ENCODE results near the gene OTULINL. TPM values are rescaled to one million over a fixed set of nuclear protein-coding genes. Genes with fewer than 3 reads are reported as not detected.

Gene OTULINL
- total and polyA plus RNA-seq, 4 donors = 19.9 to 35.0 (median 25.5) TPM

GRCh38 chr5:14650052-14650451, 68.5 kb downstream of the OTULINL start:
- WGBS (ENCODE audit: insufficient coverage) = 60% methylated on average over 1 of the region's 3 CpGs
- DNase-seq (ENCODE audit: low read depth in 4 of 6, low spot score in 6 of 6) = no peak
- no peaks in the 10 kb centered on the region for H3K9me3 ChIP-seq (ENCODE audit: control insufficient read depth, insufficient read depth, low read length)
- no peaks in the 10 kb centered on the region for H3K4me1 ChIP-seq (ENCODE audit: control insufficient read depth, insufficient read depth, low read length)
- no peaks in the 10 kb centered on the region for H3K27me3 ChIP-seq (ENCODE audit: control insufficient read depth, insufficient read depth, low read length)
- H3K36me3 ChIP-seq (ENCODE audit: control insufficient read depth, insufficient read depth, low read length) = no peaks in the 10 kb centered on the region
- H3K4me3 ChIP-seq (ENCODE audit: low read depth, low read length) = no peak overlapping the region
- no peak overlapping the region for H3K27ac ChIP-seq (ENCODE audit: low read depth, low read length)

GRCh38 chr5:14655146-14655741, 73.7 kb downstream of the OTULINL start:
- no peaks in the 10 kb centered on the region for H3K36me3 ChIP-seq (ENCODE audit: control insufficient read depth, insufficient read depth, low read length)
- H3K4me3 ChIP-seq (ENCODE audit: low read depth, low read length) = no peak overlapping the region
- H3K9me3 ChIP-seq (ENCODE audit: control insufficient read depth, insufficient read depth, low read length) = no peaks in the 10 kb centered on the region
- 33% methylated on average over 1 of the region's 4 CpGs for WGBS (ENCODE audit: insufficient coverage)
- H3K27ac ChIP-seq (ENCODE audit: low read depth, low read length) = no peak overlapping the region
- H3K4me1 ChIP-seq (ENCODE audit: control insufficient read depth, insufficient read depth, low read length) = no peaks in the 10 kb centered on the region
- DNase-seq (ENCODE audit: low read depth in 4 of 6, low spot score in 6 of 6) = no peak
- no peaks in the 10 kb centered on the region for H3K27me3 ChIP-seq (ENCODE audit: control insufficient read depth, insufficient read depth, low read length)

GRCh38 chr5:14656898-14657297, 75.3 kb downstream of the OTULINL start:
- Histone ChIP-seq H3K9me3 (ENCODE audit: control insufficient read depth, insufficient read depth, low read length) (no peaks in the 10 kb centered on the region), H3K36me3 (ENCODE audit: control insufficient read depth, insufficient read depth, low read length) (no peaks in the 10 kb centered on the region), H3K27me3 (ENCODE audit: control insufficient read depth, insufficient read depth, low read length) (no peaks in the 10 kb centered on the region), H3K4me1 (ENCODE audit: control insufficient read depth, insufficient read depth, low read length) (no peaks in the 10 kb centered on the region), H3K27ac (ENCODE audit: low read depth, low read length) (no peak overlapping the region), H3K4me3 (ENCODE audit: low read depth, low read length) (no peak overlapping the region)
- whole genome bisulfite sequencing (ENCODE audit: insufficient coverage) = no CpG with 5 or more reads among the region's 2 CpGs
- DNase-seq (ENCODE audit: low read depth in 4 of 6, low spot score in 6 of 6) = no peak

GRCh38 chr5:14659821-14660607, 78.4 kb downstream of the OTULINL start:
- Histone ChIP-seq H3K4me3 (ENCODE audit: low read depth, low read length) (no peak overlapping the region), H3K9me3 (ENCODE audit: control insufficient read depth, insufficient read depth, low read length) (no peaks in the 10 kb centered on the region), H3K27ac (ENCODE audit: low read depth, low read length) (no peak overlapping the region), H3K36me3 (ENCODE audit: control insufficient read depth, insufficient read depth, low read length) (no peaks in the 10 kb centered on the region), H3K4me1 (ENCODE audit: control insufficient read depth, insufficient read depth, low read length) (peaks cover 3% of the 10 kb centered on the region), H3K27me3 (ENCODE audit: control insufficient read depth, insufficient read depth, low read length) (no peaks in the 10 kb centered on the region)
- 80% methylated on average over 1 of the region's 3 CpGs for WGBS (ENCODE audit: insufficient coverage)
- DNase-seq (ENCODE audit: low read depth in 4 of 6, low spot score in 6 of 6) = no peak

GRCh38 chr5:14660833-14661232, 79.2 kb downstream of the OTULINL start:
- 85% methylated on average over 2 of the region's 2 CpGs for WGBS (ENCODE audit: insufficient coverage)
- Histone ChIP-seq H3K27ac (ENCODE audit: low read depth, low read length) (no peak overlapping the region), H3K4me1 (ENCODE audit: control insufficient read depth, insufficient read depth, low read length) (peaks cover 7% of the 10 kb centered on the region), H3K9me3 (ENCODE audit: control insufficient read depth, insufficient read depth, low read length) (no peaks in the 10 kb centered on the region), H3K36me3 (ENCODE audit: control insufficient read depth, insufficient read depth, low read length) (no peaks in the 10 kb centered on the region), H3K4me3 (ENCODE audit: low read depth, low read length) (no peak overlapping the region), H3K27me3 (ENCODE audit: control insufficient read depth, insufficient read depth, low read length) (no peaks in the 10 kb centered on the region)
- DNase-seq (ENCODE audit: low read depth in 4 of 6, low spot score in 6 of 6) = no peak

Other genes starting within 250 kb of the OTULINL start
- gene OTULIN, start 82.9 kb downstream of the OTULINL start, total RNA-seq = 10 to 100 TPM; 17.5 to 28.7 TPM
- gene OTULIN, start 82.9 kb downstream of the OTULINL start, polyA plus RNA-seq (ENCODE audit: insufficient read length in 2 of 2) = 10 to 100 TPM; 14.0 to 14.1 TPM